Activated CD4-positive, alpha-beta T cell treated with anti-CD3 and anti-CD28 coated beads, Interleukin-2, amount 10 ng/mL, durations not matched to agents 24 days and 14 days (primary cell): ENCODE data around the gene SLC36A1. TPM values are rescaled to one million over a fixed set of nuclear protein-coding genes. Genes with fewer than 3 reads are reported as not detected.

ENCODE experiments used
- total RNA-seq: library from RNA; stranded (reverse); gene quantifications from 2 replicates; pipeline ENCODE4 v1.2.3, GENCODE V29; 2022

The SLC36A1 gene
- total RNA-seq, 1 donor from 2014 or later: 7.8 TPM

Other genes with a start within 250 kb of the SLC36A1 start
- gene CCDC69, start 223.5 kb upstream of the SLC36A1 start, total RNA-seq: 22.7 and 23.2 TPM in 2 replicates
- gene GM2A, start 194.4 kb upstream of the SLC36A1 start, total RNA-seq: 15.4 and 16.0 TPM in 2 replicates
- not detected in 2 replicates for gene SLC36A3, start 143.8 kb upstream of the SLC36A1 start, total RNA-seq
- not detected in 2 replicates for gene SLC36A2, start 100.0 kb upstream of the SLC36A1 start, total RNA-seq
- gene FAT2, start 143.7 kb downstream of the SLC36A1 start, total RNA-seq: not detected in 2 replicates
- not detected in 2 replicates for gene SPARC, start 239.3 kb downstream of the SLC36A1 start, total RNA-seq